Transverse colon (tissue), 4 donors: Measurements from ENCODE around the gene OR2AT4. TPM values are rescaled to one million over a fixed set of nuclear protein-coding genes. Genes with fewer than 3 reads are reported as not detected.

Experiments
- DNase-seq: peaks from one replicate; pipeline ENCODE4 v3.0.0-alpha.2; 2019
- H3K27ac ChIP-seq, 4 donors: fragments of 200-600 bp; sonication (generic); 2 replicates each; pipeline ENCODE4 v1.5.1; 2016 to 2018; ENCODE audit warnings: inconsistent platforms in 4 of 4
- H3K27me3 ChIP-seq: fragments of 200-600 bp; sonication (generic); 2 replicates; pipeline ENCODE4 v1.5.1; 2017; ENCODE audit warnings: inconsistent platforms
- H3K36me3 ChIP-seq, 4 donors: fragments of 200-600 bp; sonication (generic); 2 replicates each; pipeline ENCODE4 v1.5.1; 2017 to 2019; ENCODE audit warnings: inconsistent platforms in 4 of 4
- H3K4me1 ChIP-seq, 4 donors: fragments of 200-600 bp; sonication (generic); 2 replicates each; pipeline ENCODE4 v1.5.1; 2017 to 2020; ENCODE audit warnings: inconsistent platforms in 4 of 4
- H3K4me3 ChIP-seq, 4 donors: fragments of 200-600 bp; sonication (generic); 1 replicate in 1 of 4; 2 replicates in 3 of 4; pipeline versions ENCODE4 v1.5.1 to v1.6.1; 2017 to 2019; ENCODE audit warnings: inconsistent platforms in 4 of 4
- H3K9me3 ChIP-seq, 2 donors: fragments of 200-600 bp; sonication (generic); 2 replicates each; pipeline ENCODE4 v1.5.1; 2017 to 2019; ENCODE audit warnings: inconsistent platforms in 2 of 2
- EP300 ChIP-seq: sonication (generic); formaldehyde crosslinking; IDR thresholded peaks from one replicate; pipeline ENCODE4 v1.6.1; 2017; ENCODE audit warnings: antibody characterized with exemption, low read depth
- POLR2A ChIP-seq: fragments of 450-650 bp; IDR thresholded peaks from one replicate; pipeline ENCODE4 v1.6.1; 2016; ENCODE audit warnings: antibody characterized with exemption, mild to moderate bottlenecking, moderate library complexity
- POLR2AphosphoS5 ChIP-seq, 3 donors: sonication (generic); formaldehyde crosslinking; IDR thresholded peaks; one replicate each; pipeline ENCODE4 v1.6.1; 2016; ENCODE audit warnings: antibody characterized with exemption in 3 of 3
- WGBS, 2 donors: methylation state at CpG; one replicate each; pipeline ENCODE4 v1.1.5; 2018; ENCODE audit warnings: low coverage in 1 of 2; 5-methylcytosine and 5-hydroxymethylcytosine counted together
- in situ Hi-C, 4 donors: fragments of 200-750 bp; cut with MboI; loops; one replicate each; pipeline versions ENCODE4 v1.15.0 to v1.15.1; 2017; ENCODE audit warnings: low sequenced_read_pairs in 3 of 4, low pct_ligation_motif_present in 1 of 4, low pct_unique_long_range_greater_than_20kb in 1 of 4
- intact Hi-C: fragments of 100-400 bp; cut with DNase I; formaldehyde crosslinking; loops from one replicate; pipeline ENCODE4 v1.15.1; 2023; ENCODE audit warnings: low total_unique reads
- total RNA-seq, 4 donors: library from RNA; depleted of rRNA; stranded (reverse); fragments of >200 nt; gene quantifications; one replicate each; pipeline ENCODE4 v1.1.0, GENCODE V29; 2016
- TF ChIP-seq, protein P1 (sequence below), 5 experiments: fragments of 200-600 bp in 3 of 5; fragments of 450-650 bp in 2 of 5; sonication (generic) in 3 of 5; IDR thresholded peaks; 1 replicate in 2 of 5; 2 replicates in 3 of 5; pipeline ENCODE4 v1.5.1; 2016 to 2017; ENCODE audit warnings: antibody characterized with exemption in 5 of 5, inconsistent platforms in 3 of 5, mild to moderate bottlenecking in 2 of 5, moderate library complexity in 1 of 5

The OR2AT4 gene
- total RNA-seq, 4 donors from 2014 or later: not detected

DNA sequence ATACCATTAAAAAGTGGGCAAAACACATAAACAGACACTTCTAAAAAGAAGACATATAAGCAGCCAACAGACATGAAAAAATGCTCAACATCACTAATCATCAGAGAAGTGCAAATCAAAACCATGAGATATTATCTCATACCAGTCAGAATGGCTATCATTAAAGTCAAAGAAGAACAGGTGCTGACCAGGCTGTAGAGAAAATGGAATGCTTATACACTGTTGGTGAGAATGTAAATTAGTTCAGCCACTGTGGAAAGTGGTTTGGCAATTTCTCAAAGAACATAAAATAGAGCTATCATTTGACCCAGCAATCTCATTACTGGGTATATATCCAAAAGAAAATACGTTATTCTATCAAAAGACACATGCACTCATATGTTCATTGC is 13.5 kb downstream of the OR2AT4 start:
- no peak overlapping the region for H3K27ac ChIP-seq
- H3K27me3 ChIP-seq: peaks cover 10% of the 10 kb centered on the region
- WGBS, 2 donors: 65% methylated on average over 1 of the region's 1 CpG; no CpG with 5 or more reads in 1 of the 2 donors
- H3K36me3 ChIP-seq: no peaks in the 10 kb centered on the region
- no peaks in the 10 kb centered on the region for H3K4me1 ChIP-seq
- TF ChIP-seq, protein P1, sequence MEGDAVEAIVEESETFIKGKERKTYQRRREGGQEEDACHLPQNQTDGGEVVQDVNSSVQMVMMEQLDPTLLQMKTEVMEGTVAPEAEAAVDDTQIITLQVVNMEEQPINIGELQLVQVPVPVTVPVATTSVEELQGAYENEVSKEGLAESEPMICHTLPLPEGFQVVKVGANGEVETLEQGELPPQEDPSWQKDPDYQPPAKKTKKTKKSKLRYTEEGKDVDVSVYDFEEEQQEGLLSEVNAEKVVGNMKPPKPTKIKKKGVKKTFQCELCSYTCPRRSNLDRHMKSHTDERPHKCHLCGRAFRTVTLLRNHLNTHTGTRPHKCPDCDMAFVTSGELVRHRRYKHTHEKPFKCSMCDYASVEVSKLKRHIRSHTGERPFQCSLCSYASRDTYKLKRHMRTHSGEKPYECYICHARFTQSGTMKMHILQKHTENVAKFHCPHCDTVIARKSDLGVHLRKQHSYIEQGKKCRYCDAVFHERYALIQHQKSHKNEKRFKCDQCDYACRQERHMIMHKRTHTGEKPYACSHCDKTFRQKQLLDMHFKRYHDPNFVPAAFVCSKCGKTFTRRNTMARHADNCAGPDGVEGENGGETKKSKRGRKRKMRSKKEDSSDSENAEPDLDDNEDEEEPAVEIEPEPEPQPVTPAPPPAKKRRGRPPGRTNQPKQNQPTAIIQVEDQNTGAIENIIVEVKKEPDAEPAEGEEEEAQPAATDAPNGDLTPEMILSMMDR (IDR thresholded peaks at IDR 0.05): no peak
- TF ChIP-seq POLR2A: no peak
- TF ChIP-seq POLR2AphosphoS5 (IDR thresholded peaks at IDR 0.05): no peak
- no peak for TF ChIP-seq EP300
- intact Hi-C loops (no loop called here), in situ Hi-C loops (no loop called here)
- no peaks in the 10 kb centered on the region for H3K9me3 ChIP-seq
- H3K4me3 ChIP-seq: no peak overlapping the region
- no peak for DNase-seq

DNA sequence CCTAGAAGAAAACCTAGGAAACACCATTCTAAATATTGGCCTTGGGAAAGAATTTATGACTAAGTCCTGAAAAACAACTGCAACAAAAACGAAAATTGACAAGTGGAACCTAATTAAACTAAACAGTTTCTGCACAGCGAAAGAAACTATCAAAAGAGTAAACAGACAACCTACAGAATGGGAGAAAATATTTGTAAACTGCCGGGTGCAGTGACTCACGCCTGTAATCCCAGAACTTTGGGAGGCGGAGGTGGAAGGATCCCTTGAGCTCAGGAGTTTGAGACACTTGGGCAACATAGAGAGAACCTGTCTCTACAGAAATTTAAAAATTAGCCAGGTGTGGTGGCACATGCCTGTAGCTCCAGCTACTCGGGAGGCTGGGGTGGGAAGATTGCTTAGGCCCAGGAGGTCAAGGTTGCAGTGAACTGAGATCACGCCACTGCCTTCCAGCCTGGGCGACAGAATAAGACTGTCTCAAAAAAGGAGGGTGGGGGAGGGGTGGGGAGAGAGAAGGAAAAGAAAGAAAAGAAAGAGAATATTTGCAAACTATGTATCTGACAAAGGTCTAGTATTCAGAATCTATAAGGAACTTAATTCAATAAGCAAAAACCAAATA is 14.0 kb downstream of the OR2AT4 start:
- Histone ChIP-seq H3K36me3 (no peaks in the 10 kb centered on the region), H3K27me3 (peaks cover 14% of the 10 kb centered on the region), H3K9me3 (no peaks in the 10 kb centered on the region), H3K4me3 (no peak overlapping the region), H3K27ac (no peak overlapping the region), H3K4me1 (no peaks in the 10 kb centered on the region)
- WGBS, 2 donors: 56 to 82% methylated on average over 3 to 8 of the region's 8 CpGs
- TF ChIP-seq EP300 (no peak), POLR2A (no peak), POLR2AphosphoS5 (IDR thresholded peaks at IDR 0.05) (no peak)
- DNase-seq: no peak
- intact Hi-C loops: no loop called here
- in situ Hi-C loops: no loop called here

DNA sequence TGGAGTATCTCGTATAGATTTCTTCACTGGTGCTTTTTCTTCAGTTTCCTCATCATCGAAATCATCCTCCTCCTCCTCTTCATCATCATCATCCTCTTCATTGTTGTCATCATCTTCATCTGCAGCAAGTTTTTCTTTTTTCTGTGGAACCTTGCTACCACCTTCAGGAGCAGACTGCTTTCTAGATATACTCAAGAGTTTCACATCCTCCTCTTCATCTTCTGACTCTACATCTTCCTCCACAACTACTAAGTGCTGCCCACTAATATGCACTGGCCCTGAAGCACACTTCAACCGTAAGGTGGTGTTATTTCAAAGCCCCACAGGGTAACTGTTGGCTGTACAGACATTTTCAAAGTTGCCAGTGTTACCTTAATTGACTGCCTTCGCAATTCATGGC is 17.1 kb downstream of the OR2AT4 start:
- H3K36me3 ChIP-seq: no peaks in the 10 kb centered on the region
- H3K27ac ChIP-seq: no peak overlapping the region
- 77 to 84% methylated on average over 4 of the region's 4 CpGs for WGBS, 2 donors
- intact Hi-C loops (no loop called here), in situ Hi-C loops (no loop called here)
- H3K4me3 ChIP-seq: no peak overlapping the region
- TF ChIP-seq POLR2A (no peak), POLR2AphosphoS5 (IDR thresholded peaks at IDR 0.05) (no peak), EP300 (no peak)
- TF ChIP-seq, protein P1 (IDR thresholded peaks at IDR 0.05): no peak
- no peaks in the 10 kb centered on the region for H3K9me3 ChIP-seq
- H3K27me3 ChIP-seq: peaks cover 14% of the 10 kb centered on the region
- DNase-seq: no peak
- no peaks in the 10 kb centered on the region for H3K4me1 ChIP-seq

DNA sequence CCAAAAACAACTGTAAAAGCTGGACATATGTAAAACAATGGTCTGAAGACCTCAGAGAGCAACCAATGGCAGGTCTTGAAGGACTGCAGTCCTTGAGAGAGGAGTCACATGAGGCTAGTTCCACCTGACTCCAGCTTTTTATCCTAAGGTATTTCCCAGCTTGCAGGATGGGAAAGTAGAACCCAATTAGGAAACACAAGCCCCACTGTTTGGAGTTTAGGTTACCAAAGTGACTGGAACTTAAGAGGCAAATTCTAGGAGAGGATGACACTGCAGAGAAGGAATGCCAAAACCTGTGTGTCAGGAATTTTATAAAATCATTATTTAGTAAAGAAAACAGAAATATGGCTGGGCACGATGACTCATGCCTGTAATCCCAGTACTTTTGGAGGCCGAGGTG is 18.4 kb downstream of the OR2AT4 start:
- intact Hi-C loops (no loop called here), in situ Hi-C loops (no loop called here)
- 71 to 72% methylated on average over 2 of the region's 2 CpGs for WGBS, 2 donors
- Histone ChIP-seq H3K27me3 (peaks cover 12% of the 10 kb centered on the region), H3K4me1 (no peaks in the 10 kb centered on the region), H3K9me3 (no peaks in the 10 kb centered on the region), H3K4me3 (no peak overlapping the region), H3K27ac (no peak overlapping the region), H3K36me3 (no peaks in the 10 kb centered on the region)
- TF ChIP-seq EP300: no peak
- TF ChIP-seq, protein P1 (IDR thresholded peaks at IDR 0.05): no peak
- TF ChIP-seq POLR2AphosphoS5 (IDR thresholded peaks at IDR 0.05): no peak
- TF ChIP-seq POLR2A: no peak
- DNase-seq: no peak

DNA sequence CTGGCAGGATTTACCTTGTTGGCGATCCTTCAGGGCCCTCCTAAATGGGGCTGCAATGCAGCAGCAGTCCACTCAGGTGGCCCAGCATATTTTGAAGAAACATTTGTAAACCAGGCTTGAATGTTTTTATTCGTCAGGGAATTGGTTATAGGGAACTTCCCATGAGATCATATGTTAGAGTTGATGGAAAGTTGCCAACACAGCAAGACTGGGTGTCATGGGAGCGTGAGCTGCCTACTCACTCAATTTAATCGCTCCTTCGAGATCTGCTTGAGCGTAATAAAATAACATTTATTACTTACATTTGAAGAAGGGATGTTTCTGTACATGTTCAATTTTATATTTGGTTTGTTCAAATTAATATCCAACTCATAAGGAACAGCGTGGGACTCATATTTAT is 19.4 kb downstream of the OR2AT4 start:
- no peaks in the 10 kb centered on the region for H3K9me3 ChIP-seq
- TF ChIP-seq POLR2A: no peak
- TF ChIP-seq, protein P1 (IDR thresholded peaks at IDR 0.05): no peak
- intact Hi-C loops (no loop called here), in situ Hi-C loops (no loop called here)
- peaks cover 6% of the 10 kb centered on the region for H3K27me3 ChIP-seq
- no peaks in the 10 kb centered on the region for H3K4me1 ChIP-seq
- no peak overlapping the region for H3K4me3 ChIP-seq
- no peak for DNase-seq
- H3K36me3 ChIP-seq: no peaks in the 10 kb centered on the region
- WGBS, 2 donors: 52 to 80% methylated on average over 7 of the region's 7 CpGs
- no peak overlapping the region for H3K27ac ChIP-seq
